Stimulated activated naive CD4-positive, alpha-beta T cell (primary cell): Measurements from ENCODE around the gene COL4A2.

Experiments used
- DNase-seq, 6 experiments: peaks; one replicate each; lab custom pipeline; 2025; lab: John Stamatoyannopoulos, UW

The COL4A2 gene

GRCh38 chr13:110272651-110273050 is 34.4 kb upstream of the COL4A2 start:
- DNase-seq, result no peak

GRCh38 chr13:110273254-110273653 is 33.8 kb upstream of the COL4A2 start:
- no peak for DNase-seq

GRCh38 chr13:110274687-110275086 is 32.4 kb upstream of the COL4A2 start:
- DNase-seq, result no peak

- DNase-seq, result no peak
Observed at GRCh38 chr13:110275931-110276552, 31.0 kb upstream of the COL4A2 start.

- no peak for DNase-seq
Observed at GRCh38 chr13:110276553-110276950, 30.5 kb upstream of the COL4A2 start.

GRCh38 chr13:110277357-110277975 is 29.6 kb upstream of the COL4A2 start:
- DNase-seq, result no peak

GRCh38 chr13:110278859-110279258 is 28.2 kb upstream of the COL4A2 start:
- DNase-seq, result no peak

GRCh38 chr13:110279684-110280083 is 27.4 kb upstream of the COL4A2 start:
- DNase-seq, result no peak

GRCh38 chr13:110280231-110280813 is 26.8 kb upstream of the COL4A2 start:
- no peak for DNase-seq

GRCh38 chr13:110280985-110281688 is 25.9 kb upstream of the COL4A2 start:
- no peak for DNase-seq

- no peak for DNase-seq
Observed at GRCh38 chr13:110281736-110282135, 25.3 kb upstream of the COL4A2 start.

GRCh38 chr13:110282316-110282841 is 24.7 kb upstream of the COL4A2 start:
- no peak for DNase-seq

GRCh38 chr13:110283736-110284517 is 23.2 kb upstream of the COL4A2 start:
- DNase-seq, result no peak

- DNase-seq, result no peak
Observed at GRCh38 chr13:110284779-110285484, 22.2 kb upstream of the COL4A2 start.

- no peak for DNase-seq
Observed at GRCh38 chr13:110285991-110286832, 20.9 kb upstream of the COL4A2 start.

- DNase-seq, result no peak
Observed at GRCh38 chr13:110286833-110287819, 20.0 kb upstream of the COL4A2 start.

- no peak for DNase-seq
Observed at GRCh38 chr13:110289174-110289573, 17.9 kb upstream of the COL4A2 start.

GRCh38 chr13:110289661-110290060 is 17.4 kb upstream of the COL4A2 start:
- no peak for DNase-seq

GRCh38 chr13:110290153-110290552 is 16.9 kb upstream of the COL4A2 start:
- DNase-seq, result no peak
